ENCODE results near the gene NAA25.
"Not testable (repeated sequence)": the region's sequence is repeated elsewhere in the genome, so short reads cannot be mapped to it uniquely, and the experiment has no call there.

The NAA25 gene

DNA sequence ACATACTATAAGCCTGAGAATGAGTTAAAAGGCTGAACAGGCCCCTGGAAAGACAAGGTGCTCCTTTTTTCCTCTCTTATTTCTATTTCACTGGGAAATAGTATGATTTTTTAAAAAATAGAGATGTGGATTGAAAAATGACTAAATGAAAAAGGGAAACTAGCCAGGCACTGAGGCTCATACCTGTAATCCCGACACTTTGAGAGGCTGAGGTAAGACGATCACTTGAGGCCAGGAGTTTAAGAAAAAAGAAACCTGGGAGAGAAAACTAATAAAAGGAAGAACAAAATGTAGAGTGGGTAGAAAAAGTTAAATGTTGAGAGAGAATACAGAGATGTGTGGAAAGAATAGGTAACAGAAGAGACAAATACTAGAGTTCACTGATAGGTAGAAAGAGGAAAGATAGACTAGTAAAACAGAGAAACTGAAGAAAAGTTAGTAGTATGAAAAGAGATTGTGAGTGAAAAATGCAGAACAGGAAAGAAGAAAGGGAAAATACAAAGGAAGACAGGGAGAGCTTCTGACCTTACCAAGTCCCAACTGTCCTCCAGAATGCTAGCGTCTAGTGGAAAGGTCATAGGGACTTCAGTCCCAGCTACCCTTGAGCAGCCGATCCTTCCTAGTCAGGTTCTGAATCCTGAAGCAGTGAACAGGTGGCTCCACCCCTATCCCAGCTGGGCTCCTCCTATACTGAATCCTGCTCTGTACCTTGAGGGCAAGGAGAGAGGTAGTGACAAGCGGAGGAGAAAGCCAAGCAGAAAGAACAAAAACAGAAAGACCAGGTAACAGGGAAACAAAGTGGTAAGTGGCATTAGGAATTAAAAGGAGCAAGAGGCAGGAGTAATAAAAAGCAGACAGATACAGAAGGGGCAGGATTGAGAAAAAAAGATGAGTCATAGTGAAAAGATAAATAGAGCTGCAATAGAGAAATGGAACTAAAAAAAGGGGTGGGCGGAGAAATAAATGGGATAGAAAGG lies 102.9 kb downstream of the NAA25 start:
- Histone ChIP-seq H3K9ac (ENCODE audit: low read length) (no peak overlapping the region), H3K27me3 (ENCODE audit: control insufficient read depth, insufficient read depth, low read length) (no peaks in the 10 kb centered on the region), H3K4me3 (ENCODE audit: low read depth, low read length) (no peak overlapping the region), H3K36me3 (ENCODE audit: control insufficient read depth, insufficient read depth, low read length) (no peaks in the 10 kb centered on the region), H3K9me3 (ENCODE audit: control insufficient read depth, insufficient read depth, low read depth, low read length) (no peaks in the 10 kb centered on the region), H3K27ac (ENCODE audit: low read depth, low read length) (no peak overlapping the region), H3K4me1 (ENCODE audit: control insufficient read depth, insufficient read depth, low read length) (peaks cover 15% of the 10 kb centered on the region)

GRCh38 chr12:112004041-112004440 lies 104.5 kb downstream of the NAA25 start:
- Histone ChIP-seq H3K4me1 (ENCODE audit: control insufficient read depth, insufficient read depth, low read length) (peaks cover 15% of the 10 kb centered on the region), H3K27me3 (ENCODE audit: control insufficient read depth, insufficient read depth, low read length) (no peaks in the 10 kb centered on the region), H3K9me3 (ENCODE audit: control insufficient read depth, insufficient read depth, low read depth, low read length) (no peaks in the 10 kb centered on the region), H3K9ac (ENCODE audit: low read length) (no peak overlapping the region), H3K27ac (ENCODE audit: low read depth, low read length) (no peak overlapping the region), H3K4me3 (ENCODE audit: low read depth, low read length) (no peak overlapping the region), H3K36me3 (ENCODE audit: control insufficient read depth, insufficient read depth, low read length) (no peaks in the 10 kb centered on the region)

GRCh38 chr12:112001576-112001975 lies 107.0 kb downstream of the NAA25 start:
- no peak overlapping the region for H3K27ac ChIP-seq (ENCODE audit: low read depth, low read length)
- H3K27me3 ChIP-seq (ENCODE audit: control insufficient read depth, insufficient read depth, low read length) = no peaks in the 10 kb centered on the region
- H3K9ac ChIP-seq (ENCODE audit: low read length) = no peak overlapping the region
- H3K4me3 ChIP-seq (ENCODE audit: low read depth, low read length) = no peak overlapping the region
- H3K4me1 ChIP-seq (ENCODE audit: control insufficient read depth, insufficient read depth, low read length) = peaks cover 8% of the 10 kb centered on the region
- no peaks in the 10 kb centered on the region for H3K36me3 ChIP-seq (ENCODE audit: control insufficient read depth, insufficient read depth, low read length)
- H3K9me3 ChIP-seq (ENCODE audit: control insufficient read depth, insufficient read depth, low read depth, low read length) = no peaks in the 10 kb centered on the region

GRCh38 chr12:112000820-112001219 lies 107.8 kb downstream of the NAA25 start:
- Histone ChIP-seq H3K27me3 (ENCODE audit: control insufficient read depth, insufficient read depth, low read length) (no peaks in the 10 kb centered on the region), H3K36me3 (ENCODE audit: control insufficient read depth, insufficient read depth, low read length) (no peaks in the 10 kb centered on the region), H3K9me3 (ENCODE audit: control insufficient read depth, insufficient read depth, low read depth, low read length) (no peaks in the 10 kb centered on the region), H3K9ac (ENCODE audit: low read length) (no peak overlapping the region), H3K27ac (ENCODE audit: low read depth, low read length) (no peak overlapping the region), H3K4me1 (ENCODE audit: control insufficient read depth, insufficient read depth, low read length) (peaks cover 5% of the 10 kb centered on the region; the same call in 1 of the 2 replicates), H3K4me3 (ENCODE audit: low read depth, low read length) (no peak overlapping the region)

GRCh38 chr12:111999129-111999528 lies 109.5 kb downstream of the NAA25 start:
- not testable (repeated sequence) for H3K27ac ChIP-seq (ENCODE audit: low read depth, low read length); H3K9ac ChIP-seq (ENCODE audit: low read length); H3K4me1 ChIP-seq (ENCODE audit: control insufficient read depth, insufficient read depth, low read length); H3K4me3 ChIP-seq (ENCODE audit: low read depth, low read length); H3K9me3 ChIP-seq (ENCODE audit: control insufficient read depth, insufficient read depth, low read depth, low read length); H3K36me3 ChIP-seq (ENCODE audit: control insufficient read depth, insufficient read depth, low read length); H3K27me3 ChIP-seq (ENCODE audit: control insufficient read depth, insufficient read depth, low read length)

- Histone ChIP-seq H3K9me3 (ENCODE audit: control insufficient read depth, insufficient read depth, low read depth, low read length) (no peaks in the 10 kb centered on the region), H3K27ac (ENCODE audit: low read depth, low read length) (no peak overlapping the region), H3K4me1 (ENCODE audit: control insufficient read depth, insufficient read depth, low read length) (no peaks in the 10 kb centered on the region), H3K36me3 (ENCODE audit: control insufficient read depth, insufficient read depth, low read length) (no peaks in the 10 kb centered on the region), H3K4me3 (ENCODE audit: low read depth, low read length) (no peak overlapping the region), H3K27me3 (ENCODE audit: control insufficient read depth, insufficient read depth, low read length) (no peaks in the 10 kb centered on the region), H3K9ac (ENCODE audit: low read length) (no peak overlapping the region)
These were observed 110.6 kb downstream of the NAA25 start for GRCh38 chr12:111998015-111998414.

DNA sequence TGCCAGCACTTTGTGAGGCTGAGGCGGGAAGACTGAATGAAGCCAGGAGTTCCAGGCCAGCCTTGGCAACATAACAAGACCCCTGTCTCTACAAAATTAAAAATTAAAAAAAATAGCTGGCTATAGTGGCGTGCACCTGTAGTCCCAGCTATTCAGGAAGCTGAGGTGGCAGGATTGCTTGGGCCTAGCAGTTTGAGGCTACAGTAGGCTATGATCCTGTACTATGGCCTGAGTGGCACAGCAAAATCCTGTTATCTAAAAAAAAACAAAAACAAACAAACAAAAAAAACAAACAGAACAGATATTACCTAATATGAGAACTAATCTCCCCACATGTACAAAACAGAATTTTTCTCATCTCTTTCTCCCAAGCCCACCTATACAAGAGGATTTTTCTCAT lies 111.3 kb downstream of the NAA25 start:
- Histone ChIP-seq H3K27ac (ENCODE audit: low read depth, low read length) (no peak overlapping the region), H3K36me3 (ENCODE audit: control insufficient read depth, insufficient read depth, low read length) (no peaks in the 10 kb centered on the region), H3K9me3 (ENCODE audit: control insufficient read depth, insufficient read depth, low read depth, low read length) (no peaks in the 10 kb centered on the region), H3K9ac (ENCODE audit: low read length) (no peak overlapping the region), H3K4me1 (ENCODE audit: control insufficient read depth, insufficient read depth, low read length) (no peaks in the 10 kb centered on the region), H3K4me3 (ENCODE audit: low read depth, low read length) (no peak overlapping the region), H3K27me3 (ENCODE audit: control insufficient read depth, insufficient read depth, low read length) (no peaks in the 10 kb centered on the region)

GRCh38 chr12:111995782-111996480 lies 112.7 kb downstream of the NAA25 start:
- no peak overlapping the region for H3K4me3 ChIP-seq (ENCODE audit: low read depth, low read length)
- H3K27me3 ChIP-seq (ENCODE audit: control insufficient read depth, insufficient read depth, low read length) = no peaks in the 10 kb centered on the region
- no peaks in the 10 kb centered on the region for H3K4me1 ChIP-seq (ENCODE audit: control insufficient read depth, insufficient read depth, low read length)
- H3K36me3 ChIP-seq (ENCODE audit: control insufficient read depth, insufficient read depth, low read length) = no peaks in the 10 kb centered on the region
- H3K27ac ChIP-seq (ENCODE audit: low read depth, low read length) = no peak overlapping the region
- H3K9me3 ChIP-seq (ENCODE audit: control insufficient read depth, insufficient read depth, low read depth, low read length) = no peaks in the 10 kb centered on the region
- H3K9ac ChIP-seq (ENCODE audit: low read length) = no peak overlapping the region

GRCh38 chr12:111994211-111995111 lies 114.1 kb downstream of the NAA25 start:
- not testable (repeated sequence) for H3K27ac ChIP-seq (ENCODE audit: low read depth, low read length); H3K9me3 ChIP-seq (ENCODE audit: control insufficient read depth, insufficient read depth, low read depth, low read length); H3K4me3 ChIP-seq (ENCODE audit: low read depth, low read length); H3K9ac ChIP-seq (ENCODE audit: low read length); H3K36me3 ChIP-seq (ENCODE audit: control insufficient read depth, insufficient read depth, low read length); H3K4me1 ChIP-seq (ENCODE audit: control insufficient read depth, insufficient read depth, low read length); H3K27me3 ChIP-seq (ENCODE audit: control insufficient read depth, insufficient read depth, low read length)

GRCh38 chr12:111993292-111994150 lies 115.1 kb downstream of the NAA25 start:
- no peaks in the 10 kb centered on the region for H3K36me3 ChIP-seq (ENCODE audit: control insufficient read depth, insufficient read depth, low read length)
- H3K27ac ChIP-seq (ENCODE audit: low read depth, low read length) = no peak overlapping the region
- no peaks in the 10 kb centered on the region for H3K27me3 ChIP-seq (ENCODE audit: control insufficient read depth, insufficient read depth, low read length)
- H3K9me3 ChIP-seq (ENCODE audit: control insufficient read depth, insufficient read depth, low read depth, low read length) = no peaks in the 10 kb centered on the region
- H3K4me3 ChIP-seq (ENCODE audit: low read depth, low read length) = no peak overlapping the region
- H3K9ac ChIP-seq (ENCODE audit: low read length) = no peak overlapping the region
- no peaks in the 10 kb centered on the region for H3K4me1 ChIP-seq (ENCODE audit: control insufficient read depth, insufficient read depth, low read length)

Data from HUES6 (cell line).